Spinal cord (tissue), 10 donors: ENCODE measurements around the gene SLPI. TPM values are rescaled to one million over a fixed set of nuclear protein-coding genes. Genes with fewer than 3 reads are reported as not detected.

Experiments
- DNase-seq, 6 donors: peaks; one replicate each; pipeline versions ENCODE4 v3.0.0 to v3.0.0-alpha.2; 2013 to 2015; ENCODE audit warnings: low spot score in 6 of 6, low read depth in 4 of 6
- H3K27ac ChIP-seq: one replicate; pipeline ENCODE4 v1.5.1; 2013; ENCODE audit warnings: low read depth, low read length, control low read depth
- H3K27me3 ChIP-seq: one replicate; pipeline ENCODE4 v1.6.1; 2013; ENCODE audit warnings: low read length; ENCODE audit not compliant: control insufficient read depth, insufficient read depth
- H3K36me3 ChIP-seq: one replicate; pipeline ENCODE4 v1.6.1; 2013; ENCODE audit warnings: low read length; ENCODE audit not compliant: control insufficient read depth, insufficient read depth
- H3K4me1 ChIP-seq: one replicate; pipeline ENCODE4 v1.6.1; 2013; ENCODE audit warnings: low read length; ENCODE audit not compliant: control insufficient read depth, insufficient read depth
- H3K4me3 ChIP-seq: one replicate; pipeline ENCODE4 v1.5.1; 2013; ENCODE audit warnings: low read depth, low read length, control low read depth
- H3K9me3 ChIP-seq: one replicate; pipeline ENCODE4 v1.6.1; 2013; ENCODE audit warnings: low read length; ENCODE audit not compliant: control insufficient read depth, insufficient read depth
- WGBS: methylation state at CpG from one replicate; pipeline ENCODE4 v1.1.5; 2013; ENCODE audit warnings: missing lambda C conversion rate; ENCODE audit not compliant: insufficient coverage; 5-methylcytosine and 5-hydroxymethylcytosine counted together
- polyA plus RNA-seq, 2 donors: library from polyadenylated mRNA; unstranded; fragments of 120-200 nt; gene quantifications; one replicate each; pipeline ENCODE4 v1.2.1, GENCODE V29; 2013; ENCODE audit not compliant: insufficient read length in 2 of 2
- total RNA-seq, 2 donors: library from RNA; depleted of rRNA in 1 of 2; stranded (reverse); fragments of 120-200 nt in 1 of 2; fragments of >200 nt in 1 of 2; gene quantifications; one replicate each; pipeline versions ENCODE4 v1.2.3 to v1.2.4, GENCODE V29; 2013 to 2014
- donor health status: healthy.

SLPI gene
- total and polyA plus RNA-seq, 4 donors = 5.2 to 15.5 (median 9.5) TPM

DNA sequence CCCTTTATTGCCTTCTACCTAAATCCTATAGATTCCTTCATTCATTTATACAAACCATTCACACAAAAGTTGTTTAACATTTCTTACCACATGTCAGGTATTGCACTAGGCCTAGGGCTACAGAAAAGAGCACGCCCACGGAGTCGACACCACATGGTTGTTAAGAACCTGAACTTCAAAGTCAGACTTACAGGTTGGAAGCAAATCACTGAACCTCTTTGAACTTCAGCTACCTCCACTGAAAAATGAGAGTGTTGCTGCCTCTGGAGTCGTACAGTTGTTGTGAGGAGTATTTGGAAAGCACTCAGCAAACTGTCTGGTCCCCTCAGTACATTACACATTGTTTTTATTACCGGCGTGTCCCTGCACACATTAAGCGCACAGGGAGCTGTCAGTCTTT lies 3.3 kb upstream of the SLPI start:
- Histone ChIP-seq H3K9me3 (no peaks in the 10 kb centered on the region), H3K27ac (no peak overlapping the region), H3K4me3 (no peak overlapping the region), H3K27me3 (no peaks in the 10 kb centered on the region), H3K36me3 (no peaks in the 10 kb centered on the region), H3K4me1 (no peaks in the 10 kb centered on the region)
- 72% methylated on average over 6 of the region's 7 CpGs for WGBS
- no peak for DNase-seq

DNA sequence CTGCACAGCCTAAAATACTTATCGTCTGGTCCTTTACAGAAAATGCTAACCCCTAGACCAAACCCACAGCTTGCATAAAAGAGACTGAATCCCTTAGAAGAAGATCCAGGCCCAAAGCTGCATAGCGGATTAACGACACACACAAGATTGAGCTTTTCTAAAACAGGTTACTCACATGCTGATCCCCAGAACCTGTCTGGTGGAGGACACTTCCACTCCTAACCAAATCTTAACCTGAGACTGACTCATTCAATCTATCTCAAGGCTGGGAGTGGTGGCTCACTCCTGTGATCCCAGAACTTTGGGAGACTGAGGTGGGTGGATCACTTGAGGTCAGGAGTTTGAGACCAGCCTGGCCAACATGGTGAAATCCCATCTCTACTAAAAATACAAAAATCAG lies 2.8 kb upstream of the SLPI start:
- no peaks in the 10 kb centered on the region for H3K36me3 ChIP-seq
- no peak overlapping the region for H3K27ac ChIP-seq
- WGBS = 93% methylated on average over 3 of the region's 3 CpGs
- DNase-seq = no peak
- no peaks in the 10 kb centered on the region for H3K9me3 ChIP-seq
- H3K4me3 ChIP-seq = no peak overlapping the region
- H3K27me3 ChIP-seq = no peaks in the 10 kb centered on the region
- H3K4me1 ChIP-seq = no peaks in the 10 kb centered on the region

DNA sequence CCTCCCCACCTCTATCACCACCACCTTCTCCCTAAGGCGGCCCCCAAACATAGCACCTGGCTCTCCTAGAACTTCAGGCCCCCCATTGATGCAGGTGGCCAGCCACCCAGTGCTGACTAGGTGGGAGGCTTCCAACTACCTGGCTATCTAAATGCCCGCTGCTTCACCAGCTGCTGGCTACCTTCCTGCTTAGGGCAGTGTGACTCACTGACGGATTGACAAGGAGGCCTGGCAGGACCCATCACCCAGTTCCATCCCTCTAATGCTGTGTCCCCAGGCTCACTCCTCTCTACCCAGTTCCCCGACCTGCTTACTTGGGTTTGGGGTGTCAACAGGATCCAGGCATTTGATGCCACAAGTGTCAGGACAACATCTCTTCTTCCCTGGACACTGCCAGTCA lies 1.1 kb downstream of the SLPI start:
- no peaks in the 10 kb centered on the region for H3K9me3 ChIP-seq
- no peaks in the 10 kb centered on the region for H3K27me3 ChIP-seq
- DNase-seq = no peak
- no peak overlapping the region for H3K27ac ChIP-seq
- no peak overlapping the region for H3K4me3 ChIP-seq
- no peaks in the 10 kb centered on the region for H3K36me3 ChIP-seq
- no peaks in the 10 kb centered on the region for H3K4me1 ChIP-seq
- WGBS = 94% methylated on average over 4 of the region's 4 CpGs

DNA sequence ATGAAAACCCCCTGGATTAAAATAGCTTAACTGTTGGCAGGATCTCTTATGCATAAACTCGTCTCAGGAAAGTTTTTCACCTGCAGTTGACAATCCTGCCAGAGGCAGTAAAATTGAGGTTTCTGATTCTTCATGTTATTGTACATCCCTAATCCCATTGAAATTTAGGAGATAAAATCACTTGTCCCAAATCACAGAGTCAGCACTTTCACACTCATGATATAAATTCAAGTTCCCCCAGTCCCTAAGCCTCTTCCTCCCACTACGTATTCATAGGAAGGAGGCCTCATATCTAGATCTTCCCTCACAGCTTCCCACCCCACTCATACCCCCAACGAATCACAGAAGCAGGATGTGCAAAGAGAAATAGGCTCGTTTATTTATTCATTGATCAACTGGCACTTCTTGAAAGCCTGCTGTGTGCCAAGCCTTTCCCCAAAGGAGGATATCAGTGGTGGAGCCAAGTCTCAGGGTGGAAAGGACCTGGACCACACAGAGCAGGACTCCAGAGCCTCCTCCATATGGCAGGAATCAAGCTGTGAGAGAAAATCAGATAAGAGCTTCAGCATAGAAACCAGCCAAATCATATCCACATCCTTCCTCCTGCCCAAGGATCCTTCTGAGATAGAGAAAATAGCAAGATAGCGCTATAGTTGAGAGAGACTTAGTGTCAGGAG lies 2.3 kb downstream of the SLPI start:
- no peaks in the 10 kb centered on the region for H3K36me3 ChIP-seq
- H3K27ac ChIP-seq = no peak overlapping the region
- H3K9me3 ChIP-seq = no peaks in the 10 kb centered on the region
- 70% methylated on average over 2 of the region's 5 CpGs for WGBS
- no peaks in the 10 kb centered on the region for H3K27me3 ChIP-seq
- peak in 1 of 6 donors; percentile 1 for DNase-seq
- H3K4me3 ChIP-seq = no peak overlapping the region
- no peaks in the 10 kb centered on the region for H3K4me1 ChIP-seq

DNA sequence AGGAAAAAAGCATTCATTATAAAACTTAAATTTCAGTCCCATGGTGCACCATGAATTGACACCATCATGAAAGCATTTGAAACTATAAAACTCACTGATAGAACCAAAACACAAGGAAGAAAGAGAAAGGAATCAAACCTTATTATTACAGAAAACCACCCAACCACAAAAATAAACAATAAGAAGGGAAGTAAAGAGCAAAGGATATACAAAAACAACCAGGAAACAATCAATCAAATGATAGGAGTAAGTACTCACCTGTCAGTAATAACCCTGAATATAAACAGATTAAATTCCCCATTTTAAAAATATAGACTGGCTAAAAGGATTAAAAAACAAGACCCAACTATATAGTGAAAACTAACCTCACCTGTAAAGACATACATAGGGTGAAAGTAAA lies 5.8 kb downstream of the SLPI start:
- Histone ChIP-seq H3K9me3 (no peaks in the 10 kb centered on the region), H3K4me3 (no peak overlapping the region), H3K36me3 (no peaks in the 10 kb centered on the region), H3K27ac (no peak overlapping the region), H3K27me3 (no peaks in the 10 kb centered on the region), H3K4me1 (no peaks in the 10 kb centered on the region)
- DNase-seq = no peak

DNA sequence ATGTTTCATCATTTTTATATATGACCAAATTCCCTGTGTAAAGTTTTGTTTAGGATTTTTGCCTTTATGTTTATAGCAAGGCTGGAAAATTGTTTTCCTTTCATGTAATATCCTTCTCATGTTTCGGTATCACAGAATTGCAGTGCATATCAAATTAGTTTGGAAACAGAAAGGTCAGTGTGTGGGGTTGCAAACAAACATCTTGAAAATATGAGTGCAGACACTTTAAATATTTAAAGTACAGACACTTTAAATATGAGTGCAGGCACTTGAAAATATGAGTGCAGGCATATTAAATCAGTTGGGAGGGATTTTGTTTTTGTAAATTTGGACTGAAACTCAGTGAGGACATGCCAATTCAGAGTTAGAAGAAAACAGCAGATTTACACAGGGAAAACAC lies 6.5 kb downstream of the SLPI start:
- Histone ChIP-seq H3K4me3 (no peak overlapping the region), H3K4me1 (no peaks in the 10 kb centered on the region), H3K36me3 (no peaks in the 10 kb centered on the region), H3K9me3 (no peaks in the 10 kb centered on the region), H3K27me3 (no peaks in the 10 kb centered on the region), H3K27ac (no peak overlapping the region)
- no CpG with 5 or more reads among the region's 1 CpG for WGBS
- no peak for DNase-seq

DNA sequence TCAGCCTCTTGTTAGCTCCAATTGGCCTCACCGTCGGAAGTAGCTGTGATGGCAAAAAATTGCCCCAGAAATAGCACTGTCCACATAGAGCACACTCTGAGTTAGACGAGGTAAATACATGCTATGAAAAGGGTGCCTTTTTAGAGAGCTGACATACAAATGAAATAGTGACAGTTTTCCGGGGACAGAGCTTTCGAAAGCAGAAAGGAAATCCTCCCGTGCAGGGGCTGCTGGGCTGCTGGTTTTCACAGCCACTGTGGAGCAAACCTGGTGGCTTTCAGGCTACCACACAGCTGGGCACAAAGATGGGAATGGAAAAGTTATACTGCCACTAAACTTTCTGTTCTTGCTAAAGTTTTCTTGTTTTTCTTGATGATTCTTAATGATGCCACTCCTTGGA lies 8.3 kb downstream of the SLPI start:
- WGBS = 30% methylated on average over 5 of the region's 6 CpGs
- Histone ChIP-seq H3K9me3 (no peaks in the 10 kb centered on the region), H3K27me3 (no peaks in the 10 kb centered on the region), H3K4me1 (no peaks in the 10 kb centered on the region), H3K36me3 (no peaks in the 10 kb centered on the region), H3K4me3 (no peak overlapping the region), H3K27ac (no peak overlapping the region)
- DNase-seq = no peak

DNA sequence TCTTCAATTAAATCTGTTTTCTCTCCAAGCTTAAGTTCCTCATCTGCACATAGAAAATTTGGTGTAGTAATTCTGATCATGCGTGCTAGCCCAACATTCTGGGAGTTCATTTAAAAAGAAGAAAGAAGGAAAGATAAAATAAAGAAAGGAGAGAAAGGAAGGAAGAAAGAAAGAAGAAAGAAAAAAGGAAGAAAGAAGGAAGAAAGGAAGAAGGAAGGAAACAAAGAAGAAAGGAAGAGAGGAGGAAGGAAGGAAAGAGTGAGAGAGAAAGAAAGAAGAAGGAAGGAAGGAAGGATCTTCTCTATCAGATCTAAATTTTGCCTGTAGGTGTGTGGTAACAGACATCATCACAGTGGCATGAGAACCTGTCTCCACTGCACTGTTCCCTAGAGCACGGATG lies 16.2 kb downstream of the SLPI start:
- 82% methylated on average over 2 of the region's 2 CpGs for WGBS
- Histone ChIP-seq H3K4me1 (no peaks in the 10 kb centered on the region), H3K9me3 (peaks cover 5% of the 10 kb centered on the region), H3K36me3 (no peaks in the 10 kb centered on the region), H3K27ac (no peak overlapping the region), H3K4me3 (no peak overlapping the region), H3K27me3 (no peaks in the 10 kb centered on the region)
- no peak for DNase-seq

DNA sequence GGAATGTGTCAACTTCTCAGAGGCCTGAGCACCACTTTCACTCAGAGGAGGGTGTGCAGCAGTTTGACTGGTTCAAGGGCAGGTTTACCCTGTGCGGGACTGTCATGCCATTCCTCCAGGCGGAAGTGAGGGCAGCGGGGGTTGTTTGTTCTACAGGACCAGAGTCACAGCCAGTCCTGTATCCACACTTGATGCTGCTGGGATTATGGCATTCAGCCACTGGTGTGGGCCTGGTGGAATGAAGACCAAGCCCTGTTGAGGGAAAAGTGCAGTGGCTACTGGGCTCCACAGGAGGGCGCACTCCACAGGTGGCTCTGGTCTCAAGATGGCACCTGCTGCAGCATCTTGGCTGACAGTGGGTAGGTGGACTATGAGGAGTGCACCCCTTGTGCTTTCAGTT lies 18.4 kb downstream of the SLPI start:
- Histone ChIP-seq H3K9me3 (peaks cover 5% of the 10 kb centered on the region), H3K4me1 (no peaks in the 10 kb centered on the region), H3K4me3 (no peak overlapping the region), H3K27ac (no peak overlapping the region), H3K36me3 (no peaks in the 10 kb centered on the region), H3K27me3 (no peaks in the 10 kb centered on the region)
- 83% methylated on average over 4 of the region's 4 CpGs for WGBS
- DNase-seq = no peak

DNA sequence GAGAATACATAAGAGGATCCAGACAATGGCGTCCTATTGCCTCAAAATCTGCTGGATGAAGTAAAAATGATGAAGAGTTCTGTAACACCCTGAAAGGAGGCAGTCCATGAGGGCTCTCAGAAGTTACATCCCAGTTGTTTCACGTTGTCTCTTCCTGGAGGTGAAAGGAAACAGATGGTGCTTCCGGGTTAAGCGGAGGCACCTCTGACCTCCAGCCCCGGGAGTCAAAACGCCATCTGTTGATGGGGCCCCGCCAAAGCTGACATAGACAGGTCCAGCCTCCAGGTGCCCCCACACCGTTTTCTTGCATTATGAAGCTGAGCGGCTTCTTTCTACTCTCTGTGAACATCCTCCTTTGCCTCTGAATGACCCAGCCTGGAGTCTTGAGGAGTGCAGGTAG lies 23.7 kb downstream of the SLPI start:
- Histone ChIP-seq H3K27me3 (no peaks in the 10 kb centered on the region), H3K27ac (no peak overlapping the region), H3K36me3 (no peaks in the 10 kb centered on the region), H3K4me3 (no peak overlapping the region), H3K9me3 (peaks cover 5% of the 10 kb centered on the region), H3K4me1 (no peaks in the 10 kb centered on the region)
- 71% methylated on average over 5 of the region's 9 CpGs for WGBS
- DNase-seq = no peak
